HCT116 (cell line): ENCODE data around the gene DNASE2. TPM values are rescaled to one million over a fixed set of nuclear protein-coding genes. Genes with fewer than 3 reads are reported as not detected.

Experiments used
- ATAC-seq: fragments of 200-7000 bp; cut with Tn5 transposase; 2 replicates; pipeline ENCODE4 v1.9.1; 2020; ENCODE audit warnings: mild to moderate bottlenecking, moderate library complexity
- BruUV-seq: library from RNA; stranded (reverse); fragments of 400-500 nt; replicated peaks from 2 replicates; lab custom pipeline; 2021; lab: Mats Ljungman, UMichigan
- CTCF ChIA-PET: fragments of 300-600 bp; sonication (Branson Sonifier 250); formaldehyde crosslinking; loops from one replicate; lab custom pipeline; 2021; ENCODE audit warnings: antibody characterized with exemption; lab: Charles Lee
- POLR2A ChIA-PET: fragments of 300-600, 350-600 bp; sonication (Branson Sonifier 250); formaldehyde crosslinking; loops from one replicate; lab custom pipeline; 2021; ENCODE audit warnings: antibody characterized with exemption; lab: Charles Lee
- RAD21 ChIA-PET, 2 experiments: fragments of 300-600 bp; sonication (Branson Sonifier 250); formaldehyde crosslinking; loops; one replicate each; lab custom pipeline; 2023; ENCODE audit warnings: low total read pairs in 2 of 2; ENCODE audit not compliant: uncharacterized antibody in 2 of 2, unreplicated experiment in 2 of 2, low non-redundant PET in 1 of 2; lab: Charles Lee
- DNase-seq: peaks from one replicate; pipeline ENCODE4 v3.0.0-alpha.2; 2010; ENCODE audit warnings: low read depth, low spot score
- H2AFZ ChIP-seq: fragments of 200-600 bp; shearing (Covaris generic), sonication (generic); 2 replicates; pipeline ENCODE4 v1.6.1; 2017; ENCODE audit warnings: low read depth, mixed run types, mixed read lengths, antibody characterized with exemption, low read length; ENCODE audit not compliant: poor library complexity, severe bottlenecking
- H3K27ac ChIP-seq: 2 replicates; pipeline ENCODE4 v1.5.1; 2012; ENCODE audit warnings: low read depth, low read length
- H3K27me3 ChIP-seq: fragments of 200-600 bp; sonication (generic); 2 replicates; pipeline ENCODE4 v1.6.1; 2016; ENCODE audit warnings: mixed run types, low read length, mixed read lengths; ENCODE audit not compliant: insufficient read depth
- H3K36me3 ChIP-seq, 2 experiments: fragments of 200-500 bp in 1 of 2; fragments of 200-600 bp in 1 of 2; sonication (Bioruptor generic) in 1 of 2; sonication (generic) in 1 of 2; 2 replicates each; pipeline versions ENCODE4 v1.5.1 to v1.6.1; 2014 to 2016; ENCODE audit warnings: low read length in 2 of 2, inconsistent platforms in 1 of 2, mixed read lengths in 1 of 2, mixed run types in 1 of 2; ENCODE audit not compliant: insufficient read depth in 2 of 2, control insufficient read depth in 1 of 2
- H3K4me1 ChIP-seq, 2 experiments: fragments of 200-600 bp in 1 of 2; sonication (generic) in 1 of 2; 2 replicates each; pipeline versions ENCODE4 v1.5.1 to v1.6.1; 2012 to 2017; ENCODE audit warnings: low read length in 2 of 2, inconsistent platforms in 1 of 2, mild to moderate bottlenecking in 1 of 2, mixed read lengths in 1 of 2, mixed run types in 1 of 2, moderate library complexity in 1 of 2; ENCODE audit not compliant: insufficient read depth in 2 of 2, control insufficient read depth in 1 of 2
- H3K4me2 ChIP-seq: fragments of 200-600 bp; sonication (generic); 2 replicates; pipeline ENCODE4 v1.6.1; 2017; ENCODE audit warnings: mixed run types, low read length, mixed read lengths
- H3K4me3 ChIP-seq, 2 experiments: fragments of 200-600 bp in 1 of 2; sonication (generic) in 1 of 2; replicated peaks in 1 of 2; 2 replicates each; pipeline ENCODE4 v1.5.1; 2011 to 2016; ENCODE audit warnings: low read length in 2 of 2, control low read depth in 1 of 2, low read depth in 1 of 2, mild to moderate bottlenecking in 1 of 2, mixed read lengths in 1 of 2, mixed run types in 1 of 2
- H3K79me2 ChIP-seq: fragments of 200-600 bp; sonication (generic); 2 replicates; pipeline ENCODE4 v1.6.1; 2017; ENCODE audit warnings: mild to moderate bottlenecking, mixed run types, low read length, moderate library complexity, mixed read lengths; ENCODE audit not compliant: insufficient read depth
- H3K9ac ChIP-seq: fragments of 200-600 bp; sonication (generic); 2 replicates; pipeline ENCODE4 v1.6.1; 2016; ENCODE audit warnings: low read length, mixed read lengths
- H3K9me2 ChIP-seq: fragments of 200-600 bp; sonication (generic), shearing (Covaris generic); 2 replicates; pipeline ENCODE4 v1.6.1; 2017; ENCODE audit warnings: mixed run types, mild to moderate bottlenecking, moderate library complexity; ENCODE audit not compliant: insufficient read depth
- H3K9me3 ChIP-seq, 2 experiments: fragments of 200-500 bp in 1 of 2; fragments of 200-600 bp in 1 of 2; sonication (Bioruptor generic) in 1 of 2; sonication (generic) in 1 of 2; 2 replicates each; pipeline ENCODE4 v1.6.1; 2014 to 2017; ENCODE audit warnings: low read length in 2 of 2, mixed read lengths in 2 of 2, inconsistent platforms in 1 of 2, low read depth in 1 of 2, mild to moderate bottlenecking in 1 of 2, mixed run types in 1 of 2, moderate library complexity in 1 of 2; ENCODE audit not compliant: control insufficient read depth in 1 of 2, insufficient read depth in 1 of 2
- H4K20me1 ChIP-seq: fragments of 200-600 bp; sonication (generic), shearing (Covaris generic); 2 replicates; pipeline ENCODE4 v1.6.1; 2017; ENCODE audit warnings: mixed run types, mild to moderate bottlenecking, moderate library complexity; ENCODE audit not compliant: insufficient read depth
- CBX3 ChIP-seq: IDR thresholded peaks from 2 replicates; pipeline ENCODE4 v1.6.1; 2012; ENCODE audit warnings: low read depth
- CEBPB ChIP-seq: IDR thresholded peaks from 2 replicates; pipeline ENCODE4 v1.6.1; 2012; ENCODE audit warnings: low read depth
- REST ChIP-seq: IDR thresholded peaks from 2 replicates; pipeline ENCODE4 v1.6.1; 2012; ENCODE audit warnings: low read depth
- ZBTB33 ChIP-seq: IDR thresholded peaks from 2 replicates; pipeline ENCODE4 v1.6.1; 2011; ENCODE audit warnings: mild to moderate bottlenecking, low read length, moderate library complexity; ENCODE audit not compliant: insufficient replicate concordance; ENCODE audit errors: extremely low read depth
- intact Hi-C: fragments of 100-400 bp; cut with micrococcal nuclease; formaldehyde crosslinking; loops from 2 replicates; pipeline ENCODE4 v1.10.0; 2022
- total RNA-seq: library from RNA; stranded (reverse); gene quantifications from one replicate; pipeline ENCODE4 v1.2.1, GENCODE V29; 2021; ENCODE audit not compliant: unreplicated experiment

The DNASE2 gene
- total RNA-seq, 1 experiment from 2014 or later, result 36.6 TPM

- Histone ChIP-seq H3K9me2 (no peaks in the 10 kb centered on the region), H3K9ac (no peak overlapping the region), H3K4me2 (no peak overlapping the region), H3K9me3 (peaks cover 0 to 14% of the 10 kb centered on the region in 2 experiments; a peak in 2 of 4 replicates), H3K27ac (no peak overlapping the region)
- no peak for TF ChIP-seq ZBTB33
- TF ChIP-seq, all 23 proteins: peak for 0
- H3K4me1 ChIP-seq, result peaks cover 6 to 15% of the 10 kb centered on the region in 2 experiments; a peak in 3 of 4 replicates
- H3K4me3 ChIP-seq, result no peak overlapping the region
- DNase-seq (no peak), ATAC-seq (no peak)
- no peaks in the 10 kb centered on the region for H3K27me3 ChIP-seq
- CTCF ChIA-PET, result no interaction called here
- no TSS peak for BruUV-seq
- no peaks in the 10 kb centered on the region for H3K79me2 ChIP-seq
- intact Hi-C loops, result no loop called here
- no peaks in the 10 kb centered on the region for H3K36me3 ChIP-seq
- H4K20me1 ChIP-seq, result no peaks in the 10 kb centered on the region
- RAD21 ChIA-PET, result no interaction called here
- POLR2A ChIA-PET, result no interaction called here
- H2AFZ ChIP-seq, result no peak overlapping the region
Observed at GRCh38 chr19:12884202-12884601, 3.0 kb upstream of the DNASE2 start.

GRCh38 chr19:12882589-12882988, 1.3 kb upstream of the DNASE2 start:
- Histone ChIP-seq H3K4me3 (no peak overlapping the region), H3K79me2 (no peaks in the 10 kb centered on the region), H3K9ac (no peak overlapping the region), H3K4me2 (no peak overlapping the region), H3K27me3 (no peaks in the 10 kb centered on the region), H3K4me1 (peaks cover 6 to 15% of the 10 kb centered on the region in 2 experiments; a peak in 3 of 4 replicates), H4K20me1 (no peaks in the 10 kb centered on the region), H3K9me2 (no peaks in the 10 kb centered on the region), H3K36me3 (0 out of 4 replicates have a peak, but pooled peaks cover 0 to 4% of the 10 kb centered on the region in 2 experiments), H3K9me3 (peaks cover 0 to 14% of the 10 kb centered on the region in 2 experiments; a peak in 2 of 4 replicates)
- no TSS peak for BruUV-seq
- no peak for DNase-seq
- ChIA-PET CTCF (interaction anchor here (0.6 to 1.5 kb wide), 3 partner anchors 8 to 36 kb away, joined by 3 to 5 read pairs (median 4); partner anchors contain the start of gene GCDH), RAD21 (no interaction called here)
- ATAC-seq, result no peak
- no peak for TF ChIP-seq CEBPB
- no peak for TF ChIP-seq ZBTB33
- no peak for TF ChIP-seq CBX3
- TF ChIP-seq REST, result no peak
- TF ChIP-seq, all 23 proteins: peak for 0
- Histone ChIP-seq H3K27ac (no peak overlapping the region), H2AFZ (no peak overlapping the region)
- POLR2A ChIA-PET, result interaction anchor here (0.9 to 1.8 kb wide), 2 partner anchors 8 to 49 kb away, joined by 3 to 14 read pairs; partner anchors contain the start of genes GCDH and RTBDN
- intact Hi-C loops, result no loop called here
